WERI-Rb-1 (cell line): Measurements from ENCODE around the gene CACNA2D2.
"Not testable (repeated sequence)": the region's sequence is repeated elsewhere in the genome, so short reads cannot be mapped to it uniquely, and the experiment has no call there.

Experiments used
- DNase-seq: peaks from one replicate; pipeline ENCODE4 v3.0.0-alpha.2; 2020
- H3K27ac ChIP-seq: fragments of 250-450 bp; sonication (Bioruptor Pico); 2 replicates; pipeline ENCODE4 v1.5.1; 2020; ENCODE audit warnings: mild to moderate bottlenecking, moderate library complexity
- H3K27me3 ChIP-seq: fragments of 250-450 bp; sonication (Bioruptor Pico); 2 replicates; pipeline ENCODE4 v1.5.1; 2021; ENCODE audit warnings: mild to moderate bottlenecking, low read depth, moderate library complexity; ENCODE audit not compliant: insufficient read depth, severe bottlenecking
- H3K36me3 ChIP-seq: fragments of 250-450 bp; sonication (Bioruptor Pico); 2 replicates; pipeline ENCODE4 v1.5.1; 2020; ENCODE audit warnings: mild to moderate bottlenecking, moderate library complexity
- H3K4me3 ChIP-seq: 2 replicates; pipeline ENCODE4 v1.5.1; 2011; ENCODE audit warnings: low read depth, mild to moderate bottlenecking, control low read depth, low read length
- H3K9me3 ChIP-seq: fragments of 250-450 bp; sonication (Bioruptor Pico); 2 replicates; pipeline ENCODE4 v1.5.1; 2021; ENCODE audit warnings: mild to moderate bottlenecking, moderate library complexity; ENCODE audit not compliant: severe bottlenecking
- CTCF ChIP-seq: IDR thresholded peaks from 2 replicates; pipeline ENCODE4 v1.5.1; 2011; ENCODE audit warnings: low read depth, mild to moderate bottlenecking, control low read depth, inconsistent platforms, low read length

CACNA2D2 gene

GRCh38 chr3:50517721-50518206, 14.3 kb upstream of the CACNA2D2 start:
- no peak for DNase-seq
- H3K27me3 ChIP-seq = no peaks in the 10 kb centered on the region
- H3K36me3 ChIP-seq = no peaks in the 10 kb centered on the region
- H3K4me3 ChIP-seq = no peak overlapping the region
- no peak for TF ChIP-seq CTCF
- H3K9me3 ChIP-seq = no peaks in the 10 kb centered on the region
- no peak overlapping the region for H3K27ac ChIP-seq

- no peak for TF ChIP-seq CTCF
- peak overlapping the region; percentile 78 for H3K27ac ChIP-seq
These were observed 13.0 kb upstream of the CACNA2D2 start for GRCh38 chr3:50516440-50516871.

GRCh38 chr3:50515565-50516439, 12.4 kb upstream of the CACNA2D2 start:
- Histone ChIP-seq H3K27ac (peak overlapping the region; percentile 78), H3K9me3 (no peaks in the 10 kb centered on the region), H3K36me3 (no peaks in the 10 kb centered on the region), H3K27me3 (no peaks in the 10 kb centered on the region), H3K4me3 (peak overlapping the region; percentile 27)
- peak; percentile 89 for DNase-seq
- TF ChIP-seq CTCF = peak; percentile 12; the same call in 1 of the 2 replicates

More at GRCh38 chr3:50516440-50516871, 13.0 kb upstream of the CACNA2D2 start:
- peak; percentile 53 for DNase-seq
- H3K4me3 ChIP-seq = no peak overlapping the region
- no peaks in the 10 kb centered on the region for H3K27me3 ChIP-seq
- no peaks in the 10 kb centered on the region for H3K9me3 ChIP-seq
- no peaks in the 10 kb centered on the region for H3K36me3 ChIP-seq

GRCh38 chr3:50512908-50513307, 9.5 kb upstream of the CACNA2D2 start:
- not testable (repeated sequence) for H3K27ac ChIP-seq, H3K4me3 ChIP-seq, H3K27me3 ChIP-seq, H3K9me3 ChIP-seq, H3K36me3 ChIP-seq, DNase-seq

GRCh38 chr3:50512131-50512530, 8.7 kb upstream of the CACNA2D2 start:
- H3K9me3 ChIP-seq = no peaks in the 10 kb centered on the region
- TF ChIP-seq CTCF = no peak
- DNase-seq = peak; percentile 95
- H3K36me3 ChIP-seq = no peaks in the 10 kb centered on the region
- H3K27ac ChIP-seq = peak overlapping the region; percentile 51
- H3K4me3 ChIP-seq = no peak overlapping the region
- no peaks in the 10 kb centered on the region for H3K27me3 ChIP-seq

GRCh38 chr3:50510325-50510724, 6.9 kb upstream of the CACNA2D2 start:
- H3K27me3 ChIP-seq = no peaks in the 10 kb centered on the region
- H3K4me3 ChIP-seq = no peak overlapping the region
- no peak overlapping the region for H3K27ac ChIP-seq
- no peaks in the 10 kb centered on the region for H3K36me3 ChIP-seq
- no peak for TF ChIP-seq CTCF
- no peaks in the 10 kb centered on the region for H3K9me3 ChIP-seq
- DNase-seq = no peak
